NCI-H82 treated with DMSO at 0.1 percent for 48 hours (cell line): ENCODE results near the gene RAPGEF3.

Experiments
- DNase-seq: peaks from one replicate; lab custom pipeline; 2025; ENCODE audit not compliant: unreplicated experiment; lab: John Stamatoyannopoulos, UW

The RAPGEF3 gene

GRCh38 chr12:47705229-47705565, 53.5 kb downstream of the RAPGEF3 start:
- DNase-seq = no peak

- no peak for DNase-seq
Measured at GRCh38 chr12:47704719-47705118, 54.0 kb downstream of the RAPGEF3 start.

GRCh38 chr12:47700263-47700662, 58.4 kb downstream of the RAPGEF3 start:
- no peak for DNase-seq

DNA sequence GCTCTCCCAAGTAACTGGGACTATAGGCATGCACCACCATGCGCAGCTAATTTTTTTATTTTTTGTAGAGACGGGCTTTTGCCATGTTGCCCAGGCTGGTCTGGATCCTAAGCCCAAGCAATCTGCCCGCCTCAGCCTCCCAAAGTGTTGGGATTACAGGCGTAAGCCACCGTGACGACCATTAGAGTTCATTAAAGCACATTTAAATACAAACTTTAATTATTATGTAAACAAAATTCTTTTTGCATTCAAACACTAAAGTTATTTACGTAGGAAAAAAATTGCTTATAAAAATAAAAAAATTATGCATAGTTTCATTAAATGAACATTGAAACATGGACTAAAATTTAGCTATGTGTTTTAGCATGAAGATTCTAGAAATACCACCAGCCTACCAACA, 60.0 kb downstream of the RAPGEF3 start:
- DNase-seq = no peak

- no peak for DNase-seq
Measured at GRCh38 chr12:47698055-47698454, 60.6 kb downstream of the RAPGEF3 start.

DNA sequence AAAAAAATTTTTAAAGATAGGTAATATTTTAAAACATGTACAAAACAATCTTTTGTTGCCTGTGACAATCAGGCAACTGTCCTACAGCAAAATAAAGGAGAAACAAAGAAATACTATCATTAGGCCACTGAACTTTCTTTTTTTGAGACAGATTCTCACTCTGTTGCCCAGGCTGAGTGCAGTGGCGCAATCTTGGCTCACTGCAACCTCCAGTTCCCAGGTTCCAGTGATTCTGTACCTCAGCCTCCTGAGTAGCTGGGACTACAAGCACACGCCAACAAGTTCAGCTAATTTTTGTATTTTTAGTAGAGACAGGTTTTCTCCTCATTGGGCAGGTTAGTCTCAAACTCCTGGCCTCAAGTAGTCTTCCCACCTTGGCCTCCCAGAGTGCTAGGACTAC, 69.5 kb downstream of the RAPGEF3 start:
- no peak for DNase-seq

- DNase-seq = no peak
Measured at GRCh38 chr12:47687636-47688035, 71.0 kb downstream of the RAPGEF3 start.

GRCh38 chr12:47686645-47687240, 71.9 kb downstream of the RAPGEF3 start:
- peak; percentile 2 for DNase-seq
